HG03045 (cell line): Measurements from ENCODE around the gene TRAF3.
"Not testable (repeated sequence)": the region's sequence is repeated elsewhere in the genome, so short reads cannot be mapped to it uniquely, and the experiment has no call there.

Source experiments
- ATAC-seq: cut with Tn5 transposase; IDR thresholded peaks from one replicate; pipeline ENCODE4 v1.9.1; 2021; ENCODE audit warnings: mild to moderate bottlenecking, moderate library complexity; ENCODE audit not compliant: unreplicated experiment

Gene TRAF3

DNA sequence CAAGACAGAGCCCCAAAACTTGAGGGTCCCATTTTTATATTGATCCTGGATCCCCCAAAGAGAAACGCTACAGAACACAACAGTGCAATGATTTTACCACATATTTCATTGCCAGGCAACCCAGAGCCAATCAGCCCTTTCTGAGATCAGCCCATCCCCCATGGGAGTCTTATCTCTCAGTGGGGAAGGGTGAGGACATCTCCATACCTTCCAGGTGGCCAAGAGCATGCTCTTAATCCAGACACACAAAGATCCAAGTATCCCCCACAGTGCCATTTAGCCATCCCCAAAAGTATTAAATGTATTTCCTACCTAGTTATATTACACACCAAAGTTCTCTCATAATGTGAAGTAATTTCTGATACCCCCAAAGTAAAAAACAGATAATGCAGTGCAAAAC, 82.7 kb downstream of the TRAF3 start:
- no peak for ATAC-seq

DNA sequence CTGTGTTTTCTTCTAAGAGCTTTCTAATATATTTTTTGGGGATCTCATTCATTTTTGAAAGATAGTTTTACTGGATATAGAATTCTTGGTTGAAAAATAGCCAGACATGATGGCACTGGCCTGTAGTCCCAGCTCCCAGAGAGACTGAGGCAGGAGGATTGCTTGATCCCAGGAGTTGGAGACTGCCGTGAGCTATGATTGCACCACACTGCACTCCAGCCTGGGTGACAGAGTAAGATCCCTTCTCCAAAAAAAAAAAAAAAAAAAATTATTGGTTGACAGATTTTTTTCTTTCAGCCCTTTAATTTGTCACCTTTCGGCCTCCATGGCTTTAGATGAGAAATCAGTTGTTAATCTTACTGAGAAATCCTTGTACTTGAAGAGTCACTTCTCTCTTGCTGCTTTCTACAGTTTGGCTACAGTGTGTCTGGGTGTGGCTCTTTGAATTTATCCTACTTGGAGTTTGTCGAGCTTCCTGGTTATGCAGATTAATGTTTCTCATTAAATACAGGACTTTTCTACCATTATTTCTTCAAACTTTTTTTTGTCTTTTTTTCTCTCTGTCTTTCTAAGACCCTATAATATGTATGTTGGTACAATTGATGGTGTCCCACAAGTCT, 85.0 kb downstream of the TRAF3 start:
- ATAC-seq = no peak

GRCh38 chr14:102863381-102863780, 86.1 kb downstream of the TRAF3 start:
- no peak for ATAC-seq

GRCh38 chr14:102865916-102866315, 88.7 kb downstream of the TRAF3 start:
- ATAC-seq = not testable (repeated sequence)

- no peak for ATAC-seq
Measured at GRCh38 chr14:102866982-102867761, 89.9 kb downstream of the TRAF3 start.

DNA sequence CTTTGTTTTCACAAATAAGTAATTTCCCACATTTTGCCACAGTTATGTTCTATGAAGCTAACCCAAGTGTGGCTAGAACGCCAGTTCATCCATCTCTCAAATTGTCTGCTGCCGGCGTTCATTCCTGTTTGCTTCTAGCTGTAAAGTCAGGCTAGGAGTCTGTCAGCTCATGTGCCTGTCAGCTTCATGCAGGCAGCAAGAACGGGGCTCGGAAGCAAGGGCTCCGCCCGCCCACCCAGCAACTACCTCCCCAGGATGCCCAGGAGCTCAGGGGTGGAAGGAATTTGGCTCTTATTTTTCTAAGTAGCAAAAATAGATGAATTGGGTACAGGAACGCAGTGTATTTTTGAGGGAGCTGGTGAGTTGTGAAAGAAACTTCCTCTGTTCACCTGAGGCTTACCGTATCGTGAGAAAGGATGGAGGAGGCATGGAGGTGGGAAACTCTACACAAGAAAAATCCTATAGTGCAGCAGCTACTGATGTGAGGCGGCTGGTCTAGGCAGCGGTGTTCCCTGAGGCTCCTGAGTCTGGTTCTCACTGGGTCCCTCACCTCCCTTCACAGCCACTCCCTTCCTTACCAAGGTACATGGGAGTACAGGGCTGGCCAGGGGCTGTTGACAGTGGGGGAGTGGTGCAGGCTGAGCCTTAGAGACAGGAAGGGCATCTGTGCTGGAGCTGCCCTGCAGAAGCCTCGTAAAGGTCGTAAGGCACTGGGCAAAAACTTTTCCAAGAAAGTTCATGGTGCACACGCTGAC, 90.8 kb downstream of the TRAF3 start:
- no peak for ATAC-seq

GRCh38 chr14:102868956-102869547, 91.8 kb downstream of the TRAF3 start:
- no peak for ATAC-seq

GRCh38 chr14:102870246-102870645, 93.0 kb downstream of the TRAF3 start:
- ATAC-seq = no peak

DNA sequence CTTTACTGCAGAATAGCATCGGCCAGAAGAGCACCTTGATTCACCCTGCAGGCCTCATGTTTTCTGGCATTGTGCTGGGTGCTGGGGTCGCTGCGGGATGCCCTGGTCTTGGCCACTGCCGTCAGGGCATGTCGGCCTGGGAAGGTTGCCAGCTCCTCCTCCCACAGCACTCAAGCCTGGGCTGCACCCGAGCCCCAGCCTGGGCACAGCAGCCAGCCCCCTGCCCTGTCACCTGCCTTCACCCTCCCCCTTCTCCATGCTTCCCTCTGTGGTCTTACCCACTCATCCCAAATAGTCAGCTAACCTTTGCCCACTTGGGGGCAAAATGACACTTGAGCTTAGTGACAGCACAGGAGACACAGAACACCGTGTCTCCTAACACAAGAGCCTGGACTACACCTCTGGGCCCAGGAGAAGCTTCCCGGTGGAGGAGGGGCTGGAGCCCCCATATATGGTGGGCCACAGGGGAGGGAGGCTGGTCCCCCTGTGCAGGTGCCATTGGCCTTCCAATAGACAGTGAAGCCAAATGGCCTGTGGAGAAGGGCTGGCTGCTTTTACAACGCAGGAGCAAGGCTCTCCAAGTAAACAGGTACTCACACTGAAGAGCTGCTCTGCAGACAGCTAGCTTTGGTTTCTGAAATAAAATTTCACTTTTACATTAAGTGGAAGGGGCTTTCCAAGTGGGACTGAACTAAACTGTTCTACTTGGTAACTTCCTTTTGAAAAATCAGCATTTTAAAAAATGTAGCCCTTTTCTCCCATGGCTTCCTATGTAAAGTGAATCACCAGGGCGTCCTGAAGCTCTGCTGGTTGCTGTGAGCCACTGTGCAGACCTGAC, 94.0 kb downstream of the TRAF3 start:
- ATAC-seq = no peak

- ATAC-seq = no peak
Measured at GRCh38 chr14:102872020-102872419, 94.8 kb downstream of the TRAF3 start.

DNA sequence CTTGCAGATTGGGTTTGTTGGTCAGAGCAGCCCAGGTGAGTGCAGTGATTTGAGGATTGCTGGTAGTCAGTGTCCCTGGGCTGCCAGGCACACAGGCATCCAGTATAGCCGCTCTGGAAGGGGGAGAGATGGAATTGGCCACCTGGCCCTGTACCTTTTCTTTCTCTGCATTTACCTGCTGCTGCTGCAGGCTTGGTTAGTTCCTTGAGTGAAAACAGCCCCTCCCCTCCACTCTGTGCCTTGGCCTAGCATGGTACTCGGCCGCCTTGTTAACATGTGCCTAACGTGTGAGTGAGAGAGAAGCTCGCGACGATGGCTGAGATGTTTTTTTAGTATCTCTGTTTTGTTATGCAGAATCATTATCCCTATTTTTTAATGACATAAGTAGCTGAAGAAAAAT, 95.9 kb downstream of the TRAF3 start:
- no peak for ATAC-seq

DNA sequence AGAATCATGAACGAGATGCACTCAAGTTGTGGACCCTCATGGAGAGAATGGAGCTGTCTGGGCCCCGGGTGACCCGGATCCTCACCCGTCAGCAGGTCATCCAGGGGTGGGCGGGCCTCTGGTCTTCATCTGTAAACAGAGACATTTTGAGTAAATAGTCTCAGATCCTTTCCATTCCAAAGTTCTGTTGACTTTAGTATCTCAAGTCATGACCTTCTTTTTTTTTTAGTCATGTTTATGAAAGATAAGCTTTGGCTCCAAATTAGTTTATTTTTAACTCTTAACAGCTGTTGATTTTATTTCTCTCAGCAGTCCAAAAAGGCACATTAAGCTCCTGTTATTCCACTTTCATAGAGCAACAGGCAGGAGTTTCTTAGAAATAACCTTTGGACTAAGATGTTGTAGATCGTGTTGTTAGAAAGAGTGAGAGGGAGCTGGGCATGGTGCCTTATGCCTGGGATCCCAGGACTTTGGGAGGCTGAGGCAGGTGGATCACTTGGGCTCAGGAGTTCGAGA, 96.4 kb downstream of the TRAF3 start:
- ATAC-seq = no peak

DNA sequence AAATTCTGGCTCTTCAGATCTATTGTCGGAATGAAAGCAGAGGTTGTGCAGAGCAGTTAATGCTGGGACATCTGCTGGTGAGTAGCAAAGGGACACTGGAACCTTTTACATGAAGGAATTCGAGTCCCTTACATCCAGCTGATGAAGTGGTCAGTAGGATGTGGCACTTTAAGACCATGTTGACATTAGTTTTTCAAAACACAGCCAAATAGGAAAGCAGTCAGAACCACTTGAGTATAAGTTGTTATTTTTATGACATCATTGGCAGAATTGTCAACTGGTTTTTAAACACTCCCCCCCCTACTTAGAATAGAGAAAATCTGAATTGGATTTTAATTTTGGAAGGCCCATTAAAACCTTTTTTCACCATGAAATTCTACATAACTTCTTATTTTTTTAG, 98.4 kb downstream of the TRAF3 start:
- no peak for ATAC-seq

- not testable (repeated sequence) for ATAC-seq
Measured at GRCh38 chr14:102877511-102877910, 100.3 kb downstream of the TRAF3 start.

DNA sequence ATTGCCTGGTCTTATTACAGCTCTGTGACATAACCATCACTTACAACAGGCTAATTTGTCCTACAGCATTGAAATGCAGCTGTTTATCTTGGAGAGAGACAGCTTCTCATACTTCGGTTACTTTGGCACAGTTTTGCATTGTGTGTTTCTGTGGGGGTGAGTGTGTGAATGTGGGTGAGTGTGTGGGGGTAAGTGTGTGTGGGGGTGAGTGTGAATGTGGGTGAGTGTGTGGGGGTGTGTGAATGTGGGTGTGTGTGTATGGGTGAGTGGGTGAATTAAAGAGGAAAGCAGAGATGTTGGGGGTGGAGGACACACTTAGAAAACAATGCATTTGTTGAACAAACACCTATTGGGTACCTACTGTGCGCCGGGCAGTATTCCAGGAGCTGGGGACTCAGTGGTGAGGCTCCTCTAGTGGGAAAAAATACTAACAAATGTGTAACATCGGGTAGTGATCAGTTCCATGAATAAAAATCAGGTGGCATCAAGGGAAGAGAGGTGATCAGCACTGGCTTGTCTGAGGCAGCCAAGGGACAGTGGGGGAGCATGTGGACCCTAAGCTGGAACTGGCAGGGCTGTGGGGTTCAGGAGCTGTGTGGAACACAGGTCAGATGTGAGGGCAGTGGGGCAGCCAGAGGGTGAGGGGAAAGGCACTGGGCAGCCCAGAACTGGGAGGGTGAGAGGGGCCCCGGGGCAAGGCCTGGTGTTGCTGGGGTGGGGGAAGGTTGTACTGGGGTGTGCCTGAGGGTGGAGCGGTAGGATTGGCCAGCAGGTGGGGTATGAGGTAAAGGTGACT, 101.1 kb downstream of the TRAF3 start:
- ATAC-seq = no peak

DNA sequence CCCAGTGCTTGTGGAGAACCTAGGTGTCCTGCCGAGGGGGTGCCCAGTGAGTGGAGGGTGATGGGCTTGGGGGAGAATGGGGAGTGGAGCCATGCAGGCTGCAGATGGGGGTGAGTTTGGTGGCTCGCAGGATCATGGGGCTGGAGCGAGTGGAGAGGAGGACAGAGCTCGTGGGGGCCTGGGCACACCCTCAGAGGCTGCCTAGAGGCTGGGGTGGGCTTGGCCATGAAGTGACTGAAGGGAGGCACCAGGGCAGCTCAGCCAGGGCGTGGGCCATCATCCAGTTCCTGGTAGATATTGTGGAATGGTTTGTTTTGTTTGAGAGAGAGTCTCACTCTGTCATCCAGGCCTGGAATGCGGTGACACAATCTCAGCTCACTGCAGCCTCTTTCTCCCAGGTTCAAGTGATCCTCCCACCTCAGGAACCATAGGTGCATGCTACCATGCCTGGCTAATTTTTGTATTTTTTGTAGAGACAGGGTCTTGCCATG, 101.8 kb downstream of the TRAF3 start:
- ATAC-seq = no peak

GRCh38 chr14:102882226-102882906, 105.1 kb downstream of the TRAF3 start:
- ATAC-seq = no peak

- no peak for ATAC-seq
Measured at GRCh38 chr14:102883089-102883541, 105.9 kb downstream of the TRAF3 start.

DNA sequence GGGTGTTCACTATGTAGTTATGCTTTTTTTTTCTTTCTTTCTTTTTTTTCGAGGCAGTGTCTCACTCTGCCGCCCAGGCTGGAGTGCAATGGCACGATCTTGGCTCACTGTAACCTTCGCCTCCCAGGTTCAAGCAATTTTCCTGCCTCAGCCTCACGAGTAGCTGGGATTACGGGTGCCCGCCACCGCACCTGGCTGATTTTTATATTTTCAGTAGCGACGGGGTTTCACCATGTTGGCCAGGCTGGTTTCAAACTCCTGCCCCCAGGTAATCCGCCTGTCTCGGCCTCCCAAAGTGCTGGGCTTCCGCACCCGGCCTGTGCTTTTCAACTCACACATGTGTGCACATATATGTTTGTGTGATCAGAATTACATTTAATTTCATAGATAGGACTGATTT, 106.3 kb downstream of the TRAF3 start:
- no peak for ATAC-seq
